NCI-H2029 treated with DMSO at 0.1 percent for 48 hours (cell line): ENCODE measurements around the gene SPEG.

Experiments
- DNase-seq: peaks from one replicate; lab custom pipeline; 2025; lab: John Stamatoyannopoulos, UW

SPEG gene

DNA sequence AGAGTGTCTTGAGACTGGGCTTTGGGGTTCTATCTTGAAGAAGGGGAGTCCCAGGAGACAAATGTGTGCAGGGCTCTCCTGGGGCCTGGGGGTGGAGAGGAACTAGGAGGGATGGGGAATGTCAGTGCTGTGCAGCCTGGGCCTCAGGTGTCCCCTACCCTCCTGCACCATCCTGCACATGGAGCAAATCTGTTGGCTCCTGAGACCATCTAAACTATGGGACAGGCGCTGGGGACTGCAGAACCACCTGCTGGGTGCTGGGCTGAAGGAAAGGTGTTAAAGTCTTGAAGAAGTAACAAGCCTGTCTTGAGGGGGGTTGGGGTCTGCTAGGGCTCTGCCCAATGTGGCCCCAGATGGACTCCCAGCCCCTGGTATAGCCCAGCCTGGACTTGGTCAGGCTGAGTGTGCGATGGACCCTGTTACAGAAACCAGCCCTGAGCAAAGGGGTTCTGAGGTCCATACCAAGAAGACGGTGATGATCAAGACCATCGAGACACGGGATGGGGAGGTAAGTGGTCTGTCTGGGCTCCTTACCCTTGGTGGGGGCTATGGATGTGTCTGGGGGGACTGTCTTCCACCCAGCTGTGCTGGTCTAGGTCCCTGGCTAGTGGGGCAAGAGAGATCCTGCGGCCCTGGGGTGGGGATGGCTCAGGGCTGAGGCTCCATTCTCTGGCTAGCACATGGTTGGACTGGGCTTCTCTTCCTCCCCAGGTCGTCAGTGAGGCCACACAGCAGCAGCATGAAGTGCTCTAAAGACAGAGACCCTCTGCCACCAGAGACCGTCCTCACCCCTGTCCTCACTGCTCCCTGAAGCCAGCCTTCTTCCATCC is 9.2 kb upstream of the SPEG start:
- DNase-seq, result no peak

- DNase-seq, result no peak
These were observed 8.6 kb upstream of the SPEG start for GRCh38 chr2:219426068-219426443.

DNA sequence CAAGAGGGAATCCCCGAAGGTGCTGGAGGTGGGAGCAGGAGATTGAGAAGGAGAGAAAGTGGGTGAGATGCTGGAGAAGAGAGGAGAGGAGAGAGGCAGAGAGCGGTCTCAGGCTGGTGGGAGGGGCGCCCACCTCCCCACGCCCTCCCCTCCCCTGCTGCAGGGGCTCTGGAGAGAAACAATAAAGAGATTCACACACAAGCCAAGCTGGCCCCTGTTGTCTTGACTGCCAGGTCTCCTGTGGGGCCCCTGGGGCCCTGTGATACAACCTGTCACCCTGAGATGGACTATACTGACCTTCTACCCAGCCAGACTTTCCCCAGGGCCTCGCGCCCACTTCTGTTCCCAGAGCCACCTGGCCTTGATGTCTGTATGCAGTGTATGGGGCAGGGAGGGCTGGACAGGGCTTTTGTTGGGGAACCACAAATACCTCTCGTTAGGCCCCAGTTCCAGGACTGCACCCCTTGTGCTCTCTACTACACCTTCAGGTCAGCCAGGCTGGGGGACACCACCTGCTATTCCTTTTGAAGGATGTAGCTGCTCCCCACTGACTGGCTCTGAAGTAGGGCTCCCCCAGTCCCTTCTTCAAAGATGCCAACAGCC is 8.0 kb upstream of the SPEG start:
- DNase-seq, result no peak

GRCh38 chr2:219428469-219428868 is 6.2 kb upstream of the SPEG start:
- DNase-seq, result no peak

- DNase-seq, result no peak
These were observed 4.6 kb upstream of the SPEG start for GRCh38 chr2:219429958-219430606.

- no peak for DNase-seq
These were observed 3.7 kb upstream of the SPEG start for GRCh38 chr2:219430633-219431615.

DNA sequence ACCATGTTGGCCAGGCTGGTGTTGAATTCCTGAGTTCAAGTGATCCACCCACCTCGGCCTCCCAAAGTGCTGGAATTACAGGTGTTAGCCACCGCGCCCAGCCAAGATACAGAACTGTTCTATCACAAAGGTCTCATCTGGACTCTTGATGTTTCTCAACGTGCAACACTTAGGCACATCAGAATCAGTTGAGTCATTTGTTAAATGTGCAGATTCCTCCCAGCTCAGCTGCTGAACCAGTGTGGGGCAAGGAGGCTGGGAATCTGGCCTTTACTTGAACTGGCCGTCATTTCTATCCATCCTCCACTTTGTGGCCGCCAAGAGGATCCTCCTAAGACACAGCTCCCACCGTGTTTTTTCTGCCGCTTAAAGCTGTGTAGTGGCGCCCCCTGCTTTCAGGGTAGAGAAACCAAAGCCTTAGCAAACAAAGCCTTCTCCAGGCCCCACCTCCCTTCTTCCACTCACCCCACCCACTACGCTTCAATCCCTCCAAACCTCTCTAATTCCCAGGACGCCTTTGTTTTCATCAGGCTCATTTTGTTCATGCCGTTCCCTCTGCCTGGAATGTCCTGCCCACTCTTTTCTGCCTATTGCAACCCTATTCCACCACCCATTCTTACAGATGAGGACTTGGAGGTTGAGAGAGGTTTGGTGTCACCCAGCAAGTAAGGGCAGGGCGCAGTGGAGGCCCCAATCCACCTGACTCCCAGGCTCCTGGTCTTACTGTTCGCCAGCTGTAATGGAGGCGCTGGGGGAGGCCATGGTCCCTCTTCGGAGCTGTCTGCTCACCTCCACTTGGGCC is 776 bp upstream of the SPEG start:
- DNase-seq, result no peak

DNA sequence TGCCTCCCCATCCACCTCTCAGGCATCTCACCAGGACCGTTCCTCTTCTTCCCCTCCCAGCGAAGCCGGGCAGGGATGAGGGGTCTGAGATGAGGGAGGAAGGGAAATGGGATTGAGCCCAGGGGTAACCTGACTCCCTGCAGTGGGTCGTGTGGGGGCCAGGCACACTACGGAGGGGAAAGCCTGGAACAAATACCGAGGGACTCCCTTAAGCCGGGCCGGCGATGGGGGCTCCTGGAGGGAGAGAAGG is 250 bp upstream of the SPEG start:
- DNase-seq, result no peak

DNA sequence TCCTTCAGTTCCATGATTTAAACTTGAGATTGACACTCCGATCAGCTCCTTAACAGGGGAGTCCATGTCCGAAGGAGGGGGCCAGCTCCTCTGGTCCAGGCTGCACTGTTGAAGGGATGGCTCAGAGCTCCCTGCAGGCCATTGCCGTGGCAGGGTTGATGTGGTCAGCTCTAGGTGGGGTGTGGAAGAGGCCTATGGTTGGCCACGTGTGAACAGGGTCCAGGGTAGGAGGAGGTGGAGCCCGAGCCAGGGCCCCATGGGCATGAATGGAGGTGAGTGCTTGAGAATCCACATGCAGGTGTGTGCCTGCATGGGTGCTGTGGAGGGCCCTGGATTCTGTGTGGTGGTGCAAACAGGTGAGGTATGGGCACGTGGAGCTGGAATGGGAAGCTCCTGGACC is 1.1 kb downstream of the SPEG start:
- DNase-seq, result no peak

DNA sequence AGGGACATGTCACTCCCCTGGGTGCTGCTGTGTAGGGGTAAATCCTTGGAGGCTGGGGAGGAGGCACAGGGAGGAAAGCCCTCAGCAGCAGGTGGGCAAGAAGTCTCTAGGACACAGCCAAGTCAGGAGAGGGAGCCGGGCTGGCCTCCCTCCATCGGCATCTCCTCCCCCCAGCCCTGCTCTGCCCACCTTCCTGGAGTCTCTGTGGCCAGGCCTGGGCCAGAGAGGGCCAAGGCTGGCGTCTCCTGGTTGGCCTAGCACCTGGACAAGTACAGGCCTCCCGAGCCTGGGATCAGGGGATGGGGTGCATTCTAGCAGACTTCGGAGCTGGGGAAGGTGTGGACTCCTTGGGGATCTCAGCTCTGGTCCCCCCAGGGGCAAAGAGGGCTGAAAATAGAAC is 1.8 kb downstream of the SPEG start:
- DNase-seq, result no peak

DNA sequence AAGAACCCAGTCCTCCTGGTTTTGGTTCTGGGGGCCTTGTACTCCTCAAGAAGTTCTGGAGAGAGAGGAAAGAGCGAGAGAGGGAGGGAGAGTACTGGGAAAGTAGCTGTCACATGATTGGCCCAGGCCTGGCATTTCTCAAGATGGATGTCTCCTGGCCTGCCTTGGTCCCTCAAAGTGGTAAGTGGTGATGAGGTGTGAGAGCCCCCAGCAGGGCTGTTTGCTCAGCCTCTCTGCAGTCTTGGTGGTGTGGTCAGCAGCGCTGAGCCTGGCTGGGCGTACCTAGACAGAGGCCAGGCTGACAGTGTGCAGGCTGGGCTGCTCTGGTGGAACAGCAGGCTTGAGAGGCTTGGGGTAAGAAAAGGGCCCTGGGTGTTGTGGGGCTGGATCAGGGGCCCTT is 2.5 kb downstream of the SPEG start:
- no peak for DNase-seq

DNA sequence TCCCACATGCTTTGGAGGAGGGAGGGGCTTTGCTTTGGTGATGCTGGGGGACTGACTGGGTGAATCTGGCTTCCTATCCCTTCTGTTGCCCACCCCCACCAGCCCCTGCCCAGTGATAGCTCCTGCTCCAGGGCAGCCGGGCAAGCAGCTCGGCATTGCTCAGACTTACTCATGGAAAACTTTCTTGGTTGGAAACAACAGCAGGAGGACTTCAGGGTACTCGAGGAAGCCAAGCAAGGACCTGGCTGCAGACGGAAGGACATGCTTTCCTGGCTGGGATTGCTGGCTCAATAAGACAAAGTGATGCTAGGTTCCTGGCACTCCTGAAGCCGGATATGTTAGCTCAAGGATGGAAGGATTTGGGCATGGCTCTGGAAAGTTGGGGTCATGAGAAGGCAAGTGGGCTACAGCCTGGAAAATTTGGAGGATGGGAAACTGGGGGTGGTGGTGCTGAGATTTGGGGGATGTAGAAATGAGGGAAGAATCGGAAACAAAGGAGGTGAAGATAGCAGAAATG is 3.1 kb downstream of the SPEG start:
- DNase-seq, result no peak

GRCh38 chr2:219438453-219438852 is 3.8 kb downstream of the SPEG start:
- no peak for DNase-seq

GRCh38 chr2:219439506-219439905 is 4.9 kb downstream of the SPEG start:
- DNase-seq, result no peak

DNA sequence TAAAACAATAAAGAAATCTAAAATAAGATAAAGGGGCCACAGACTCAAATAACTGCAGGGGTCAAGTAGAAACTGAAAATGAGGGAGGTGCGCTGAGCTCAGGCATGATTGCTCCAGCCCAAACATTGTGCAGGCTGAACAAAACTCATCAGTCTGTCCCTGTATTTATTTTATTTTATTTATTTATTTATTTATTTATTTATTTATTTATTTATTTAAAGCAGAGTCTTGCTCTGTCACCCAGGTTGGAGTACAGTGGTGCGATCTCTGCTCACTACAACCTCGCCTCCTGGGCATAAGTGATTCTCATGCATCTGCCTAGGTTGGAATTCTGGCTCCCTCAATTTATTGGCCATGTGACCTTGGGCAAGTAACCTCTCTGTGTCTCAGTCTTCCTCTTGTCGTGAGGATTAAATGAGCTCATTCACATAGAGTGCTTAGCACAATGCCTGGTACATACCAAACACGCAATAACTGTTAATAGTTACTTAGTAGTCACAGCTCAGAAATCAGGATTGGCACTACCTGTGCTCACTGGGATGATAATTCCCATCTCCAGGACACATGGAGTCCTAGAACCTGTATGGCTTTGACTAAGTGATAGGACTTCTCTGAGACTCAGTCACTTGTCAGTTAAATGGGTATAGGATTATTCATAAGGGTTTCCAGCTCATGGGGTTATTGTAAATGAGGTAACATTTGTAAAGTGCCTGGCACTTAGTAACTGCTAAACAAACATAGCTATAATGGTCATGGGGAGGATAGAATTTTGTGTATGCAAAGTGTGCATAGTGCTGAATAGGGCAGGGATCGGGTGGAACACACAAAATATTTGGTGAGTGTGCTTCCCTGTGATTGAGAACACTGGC is 6.0 kb downstream of the SPEG start:
- DNase-seq, result no peak

GRCh38 chr2:219441451-219442255 is 7.0 kb downstream of the SPEG start:
- no peak for DNase-seq

DNA sequence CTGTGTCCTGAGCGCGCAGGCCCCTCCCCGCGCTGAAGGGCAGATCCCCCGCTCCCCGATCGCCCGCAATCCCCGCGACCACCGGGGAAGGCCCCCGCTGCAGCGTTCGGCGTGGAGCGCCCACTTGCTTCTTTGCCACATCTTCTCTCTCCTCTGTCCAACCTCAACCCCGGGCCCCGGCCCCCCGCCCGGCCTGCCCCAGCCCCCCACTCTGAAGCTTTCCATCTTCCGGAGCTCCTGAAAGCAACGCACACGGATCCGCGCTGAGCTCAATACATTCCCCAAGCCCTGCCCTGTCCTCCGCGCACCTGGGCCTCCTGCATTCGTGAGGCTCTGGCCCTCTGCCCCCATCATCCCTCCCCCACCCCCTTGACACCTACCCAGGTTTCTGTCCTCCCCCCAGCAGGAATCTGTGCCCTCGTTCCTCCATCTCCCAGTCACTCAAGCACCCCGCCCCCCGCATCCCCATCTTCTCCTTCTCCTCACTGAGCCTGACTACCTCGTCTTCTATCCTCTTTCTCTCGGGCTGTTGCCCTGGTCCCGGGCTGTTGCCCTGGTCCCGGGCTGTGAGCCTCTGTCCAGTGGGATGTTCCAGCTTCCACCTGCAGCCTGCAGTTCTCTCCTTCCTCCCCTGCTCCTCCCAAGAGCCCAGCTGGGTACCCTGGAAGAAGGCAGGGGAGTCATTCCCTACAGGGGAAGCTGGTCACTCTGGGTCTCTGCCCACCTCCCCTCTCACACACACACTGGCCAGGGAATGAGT is 7.8 kb downstream of the SPEG start:
- no peak for DNase-seq

GRCh38 chr2:219443016-219443696 is 8.5 kb downstream of the SPEG start:
- no peak for DNase-seq
